ENCODE measurements around the gene FBLN2. TPM values are rescaled to one million over a fixed set of nuclear protein-coding genes. Genes with fewer than 3 reads are reported as not detected.
A peak's percentile ranks its signal among the peaks of the same experiment; 100 is the strongest.

The FBLN2 gene
- polyA plus RNA-seq, 3 donors = 0.08 TPM; not detected in 2

GRCh38 chr3:13651775-13652428 is 103.0 kb downstream of the FBLN2 start:
- no peaks in the 10 kb centered on the region for H3K36me3 Mint-ChIP-seq
- H3K27ac Mint-ChIP-seq = peak overlapping the region in 1 of 7 donors; percentile 34
- H3K4me1 Mint-ChIP-seq = peaks cover 25% of the 10 kb centered on the region
- no peak for DNase-seq
- no peak overlapping the region for H3K4me3 Mint-ChIP-seq
- Histone ChIP-seq H4K20me1 (ENCODE audit: insufficient read depth, low read length) (no peaks in the 10 kb centered on the region), H3K27ac (ENCODE audit: low read depth in 1 of 2, low read length in 2 of 2) (no peak overlapping the region), H2AFZ (ENCODE audit: insufficient read depth, low read depth, low read length, poor library complexity, severe bottlenecking) (no peak overlapping the region), H3K9me3 (replicated peaks in 1 of 2; ENCODE audit: control insufficient read depth in 1 of 2, insufficient read depth in 1 of 2, low read length in 2 of 2) (no peaks in the 10 kb centered on the region), H3K79me2 (ENCODE audit: insufficient read depth, low read length) (no peaks in the 10 kb centered on the region), H3K4me1 (ENCODE audit: control insufficient read depth in 1 of 2, insufficient read depth in 2 of 2, low read length in 2 of 2) (peaks cover 21% of the 10 kb centered on the region in 2 donors), H3K27me3 (ENCODE audit: control insufficient read depth in 2 of 2, insufficient read depth in 2 of 2, low read length in 2 of 2) (peaks cover 4 to 25% of the 10 kb centered on the region in 2 donors), H3K4me2 (replicated peaks; ENCODE audit: extremely low read depth, low read length, poor library complexity, severe bottlenecking) (no peak overlapping the region), H3K4me3 (replicated peaks in 1 of 3; ENCODE audit: low read depth in 2 of 3, low read length in 3 of 3) (no peak overlapping the region), H3K36me3 (replicated peaks in 1 of 2; ENCODE audit: control insufficient read depth in 1 of 2, insufficient read depth in 2 of 2, low read length in 2 of 2) (no peaks in the 10 kb centered on the region), H3K9ac (ENCODE audit: insufficient read depth, low read length, poor library complexity, severe bottlenecking) (no peak overlapping the region)
- intact Hi-C loops (cut with micrococcal nuclease) = loop anchor here in 1 of 2 donors (2.0 to 10.0 kb wide), 2 partner anchors 155 to 557 kb away; no protein-coding TSS in a partner anchor
- 86% methylated on average over 10 of the region's 12 CpGs for WGBS (ENCODE audit: insufficient coverage)
- H3K9me3 Mint-ChIP-seq = peaks cover 0 to 6% (median 0%) of the 10 kb centered on the region in 7 donors
- no peak for TF ChIP-seq CTCF (IDR thresholded peaks at IDR 0.05)
- peaks cover 29 to 57% (median 39%) of the 10 kb centered on the region in 3 donors for H3K27me3 Mint-ChIP-seq (ENCODE audit: low read depth in 3 of 3)

- peaks cover 33 to 57% (median 39%) of the 10 kb centered on the region in 3 donors for H3K27me3 Mint-ChIP-seq (ENCODE audit: low read depth in 3 of 3)
- no peak for DNase-seq
- no peaks in the 10 kb centered on the region for H3K36me3 Mint-ChIP-seq
- peaks cover 14 to 15% of the 10 kb centered on the region in 2 donors for H3K4me1 ChIP-seq (ENCODE audit: control insufficient read depth in 1 of 2, insufficient read depth in 2 of 2, low read length in 2 of 2)
- no peaks in the 10 kb centered on the region for H3K9me3 ChIP-seq (replicated peaks in 1 of 2; ENCODE audit: control insufficient read depth in 1 of 2, insufficient read depth in 1 of 2, low read length in 2 of 2)
- no peak overlapping the region for H3K4me2 ChIP-seq (replicated peaks; ENCODE audit: extremely low read depth, low read length, poor library complexity, severe bottlenecking)
- H3K9ac ChIP-seq (ENCODE audit: insufficient read depth, low read length, poor library complexity, severe bottlenecking) = no peak overlapping the region
- no peak overlapping the region for H2AFZ ChIP-seq (ENCODE audit: insufficient read depth, low read depth, low read length, poor library complexity, severe bottlenecking)
- intact Hi-C loops (cut with micrococcal nuclease) = loop anchor here in 1 of 2 donors (10.0 kb wide), 1 partner anchor 558 kb away; no protein-coding TSS in a partner anchor
- no peak overlapping the region for H3K27ac ChIP-seq (ENCODE audit: low read depth in 1 of 2, low read length in 2 of 2)
- H3K79me2 ChIP-seq (ENCODE audit: insufficient read depth, low read length) = no peaks in the 10 kb centered on the region
- 43% methylated on average over 2 of the region's 4 CpGs for WGBS (ENCODE audit: insufficient coverage)
- H3K4me1 Mint-ChIP-seq = peaks cover 18% of the 10 kb centered on the region
- no peak overlapping the region for H3K27ac Mint-ChIP-seq
- H4K20me1 ChIP-seq (ENCODE audit: insufficient read depth, low read length) = no peaks in the 10 kb centered on the region
- TF ChIP-seq CTCF (IDR thresholded peaks at IDR 0.05) = no peak
- H3K27me3 ChIP-seq (ENCODE audit: control insufficient read depth in 2 of 2, insufficient read depth in 2 of 2, low read length in 2 of 2) = peaks cover 4 to 25% of the 10 kb centered on the region in 2 donors
- H3K36me3 ChIP-seq (replicated peaks in 1 of 2; ENCODE audit: control insufficient read depth in 1 of 2, insufficient read depth in 2 of 2, low read length in 2 of 2) = no peaks in the 10 kb centered on the region
- no peak overlapping the region for H3K4me3 Mint-ChIP-seq
- H3K4me3 ChIP-seq (replicated peaks in 1 of 3; ENCODE audit: low read depth in 2 of 3, low read length in 3 of 3) = no peak overlapping the region
- peaks cover 0 to 6% (median 0%) of the 10 kb centered on the region in 7 donors for H3K9me3 Mint-ChIP-seq
Observed at GRCh38 chr3:13652728-13653127, 103.8 kb downstream of the FBLN2 start.

Data from CD14-positive monocyte (primary cell).